Measurements from ENCODE around the gene AMT.

DNA sequence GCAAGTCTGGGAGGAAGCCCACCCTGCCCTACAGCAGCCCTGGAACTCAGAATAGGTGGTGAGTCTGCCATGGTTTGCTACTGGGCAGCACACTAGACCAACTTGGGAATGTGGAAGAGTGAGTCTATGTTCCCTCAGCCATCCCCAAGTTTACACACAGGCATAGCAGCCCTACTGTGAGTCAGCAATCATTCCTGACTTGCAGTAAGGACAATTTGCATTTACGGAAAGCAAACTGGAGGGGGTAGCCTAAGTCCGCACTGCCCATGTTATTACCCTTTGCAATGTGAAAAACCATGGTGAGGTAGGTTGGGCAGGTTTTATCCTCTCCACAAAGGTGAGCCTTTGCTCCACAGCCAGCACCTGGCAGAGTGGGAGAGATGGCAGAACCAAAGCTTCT lies 5.4 kb downstream of the AMT start:
- TF ChIP-seq CTCF (conservative IDR thresholded peaks at IDR 0.05; ENCODE audit: low read length) (no peak), EZH2phosphoT487 (IDR thresholded peaks at IDR 0.05; ENCODE audit: borderline replicate concordance) (no peak)

Data from Loucy (cell line).